GM19025 (cell line): Measurements from ENCODE around the gene PRSS56.
"Not testable (repeated sequence)": the region's sequence is repeated elsewhere in the genome, so short reads cannot be mapped to it uniquely, and the experiment has no call there.

ENCODE experiments used
- ATAC-seq: cut with Tn5 transposase; IDR thresholded peaks from one replicate; pipeline ENCODE4 v1.9.1; 2021; ENCODE audit warnings: mild to moderate bottlenecking, low read depth, moderate library complexity; ENCODE audit not compliant: unreplicated experiment

PRSS56 gene

DNA sequence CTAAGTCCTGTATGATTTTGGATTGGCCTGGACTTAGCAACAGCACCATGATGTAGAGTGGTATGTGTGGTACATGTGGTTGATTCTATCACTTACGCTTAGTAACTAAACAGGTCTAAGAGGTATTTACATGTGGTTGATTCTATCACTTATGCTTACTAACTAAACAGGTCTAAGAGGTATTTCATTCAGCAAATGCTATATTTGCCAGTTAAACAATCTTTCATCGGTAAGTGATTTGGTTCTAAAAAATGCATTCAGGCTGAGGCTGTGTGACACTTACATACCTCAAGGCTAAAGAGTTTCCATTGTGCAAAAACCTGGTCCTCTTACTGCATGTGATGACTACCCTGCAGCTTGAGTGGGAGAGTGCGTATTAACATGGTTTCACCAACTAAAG is 43.4 kb downstream of the PRSS56 start:
- no peak for ATAC-seq

DNA sequence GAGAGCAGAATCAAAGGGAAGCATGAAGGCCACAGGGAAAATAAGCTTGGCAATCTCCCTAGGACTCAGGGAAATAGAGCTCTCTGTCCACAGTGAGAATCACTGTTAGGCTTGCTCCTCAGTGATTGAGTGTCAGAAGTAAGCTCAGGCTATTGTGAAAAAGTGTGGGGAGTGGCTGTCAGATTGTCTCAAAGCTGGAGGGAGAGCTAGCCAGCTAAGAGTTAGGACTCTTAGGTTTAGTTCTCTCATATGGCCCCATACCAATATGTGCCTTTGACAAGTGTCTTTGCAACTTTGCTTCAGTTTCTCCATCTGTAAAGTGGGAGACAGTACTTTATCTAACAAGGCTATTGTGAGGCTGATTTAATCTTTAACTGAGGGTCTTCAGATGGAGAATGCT is 47.5 kb downstream of the PRSS56 start:
- ATAC-seq, result no peak

DNA sequence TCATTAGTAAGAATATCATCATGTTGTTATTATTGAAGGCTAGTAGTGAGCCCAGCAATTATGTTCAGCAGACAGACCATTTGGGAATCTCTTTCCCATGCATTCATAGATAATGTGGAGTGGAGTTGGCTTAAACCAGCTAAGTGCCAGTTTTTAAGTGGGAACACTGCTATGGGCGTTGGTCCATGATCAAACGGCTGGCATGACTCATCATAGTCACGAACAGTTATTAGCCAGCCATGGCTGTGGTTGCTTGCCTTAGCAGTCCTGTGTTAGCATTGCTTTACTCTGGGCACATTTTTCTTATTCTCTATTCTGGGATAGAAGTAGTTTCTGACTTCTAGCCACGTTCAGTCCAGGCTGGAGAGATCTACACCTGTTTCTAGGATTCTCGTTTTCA is 48.0 kb downstream of the PRSS56 start:
- ATAC-seq, result no peak

DNA sequence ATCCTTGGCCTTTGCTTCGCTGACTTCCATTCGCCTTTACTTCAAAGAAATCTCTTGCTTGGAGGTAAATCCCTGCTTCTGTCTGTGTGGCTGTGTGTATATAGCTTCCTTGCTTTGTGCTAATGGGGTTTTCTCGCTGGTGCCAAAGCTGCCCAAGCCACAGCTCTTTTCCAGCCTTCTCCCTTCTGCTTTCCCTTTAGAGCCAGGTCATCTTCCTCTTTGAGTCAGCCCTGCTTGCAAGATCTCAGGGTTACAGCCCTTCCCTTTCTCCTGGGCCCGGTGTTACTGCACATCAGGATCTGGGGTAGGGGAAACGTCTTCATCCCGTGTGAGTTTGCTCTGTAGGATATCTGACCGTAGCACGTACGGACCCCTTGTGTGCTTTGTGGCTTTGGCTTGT is 49.4 kb downstream of the PRSS56 start:
- no peak for ATAC-seq

GRCh38 chr2:232570481-232570880 is 50.3 kb downstream of the PRSS56 start:
- not testable (repeated sequence) for ATAC-seq

GRCh38 chr2:232571026-232571474 is 50.9 kb downstream of the PRSS56 start:
- ATAC-seq, result no peak

DNA sequence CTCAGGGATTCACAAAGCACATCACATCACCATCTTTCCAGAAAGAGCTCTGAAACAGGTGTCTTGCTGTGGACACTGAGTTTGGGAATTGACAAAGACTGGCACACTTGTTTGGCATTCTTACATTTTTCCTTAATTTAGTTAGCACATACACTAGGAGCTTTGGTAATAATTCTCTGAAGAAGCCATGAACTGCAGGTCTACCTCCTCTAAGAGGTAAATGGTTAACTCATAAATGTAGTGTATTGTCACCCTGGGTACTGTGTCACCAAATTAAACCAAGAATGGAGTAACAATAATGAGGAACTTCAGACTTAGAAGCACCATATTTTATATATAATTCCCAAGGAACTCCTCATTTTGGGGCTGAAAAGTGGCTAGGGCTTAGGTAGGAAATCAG is 52.9 kb downstream of the PRSS56 start:
- ATAC-seq, result no peak

DNA sequence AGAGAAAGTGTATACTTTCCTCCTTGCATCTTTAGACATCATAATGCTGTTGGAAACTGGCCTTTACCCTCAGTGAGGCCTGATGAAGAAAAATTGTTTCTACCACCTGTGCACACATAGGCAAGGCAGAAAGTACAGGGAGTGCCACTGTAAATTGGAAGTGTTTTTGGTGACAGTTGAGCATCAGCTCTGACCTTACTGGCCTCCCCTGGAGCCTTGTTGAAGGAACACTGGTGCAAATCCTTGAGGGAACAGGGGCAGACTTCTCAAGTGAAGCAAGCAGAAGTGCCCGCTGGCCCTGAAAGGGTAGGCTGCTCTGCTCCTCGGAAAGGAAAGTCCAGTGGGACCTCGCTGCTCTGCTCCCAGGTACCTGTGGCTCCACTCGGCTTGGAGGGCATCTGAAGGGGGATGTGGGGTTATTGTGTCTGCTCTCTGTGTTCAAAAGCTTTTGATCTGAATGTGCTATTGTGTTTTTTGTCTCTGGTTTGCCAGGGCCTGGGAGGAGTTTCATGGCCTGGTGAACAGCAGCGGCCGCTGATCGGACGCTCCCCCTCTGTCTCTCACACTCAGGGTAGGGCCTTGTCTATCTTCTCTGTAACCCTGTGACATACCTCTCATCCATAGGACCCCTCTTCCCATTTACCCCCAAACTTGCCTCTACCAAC is 53.7 kb downstream of the PRSS56 start:
- no peak for ATAC-seq

DNA sequence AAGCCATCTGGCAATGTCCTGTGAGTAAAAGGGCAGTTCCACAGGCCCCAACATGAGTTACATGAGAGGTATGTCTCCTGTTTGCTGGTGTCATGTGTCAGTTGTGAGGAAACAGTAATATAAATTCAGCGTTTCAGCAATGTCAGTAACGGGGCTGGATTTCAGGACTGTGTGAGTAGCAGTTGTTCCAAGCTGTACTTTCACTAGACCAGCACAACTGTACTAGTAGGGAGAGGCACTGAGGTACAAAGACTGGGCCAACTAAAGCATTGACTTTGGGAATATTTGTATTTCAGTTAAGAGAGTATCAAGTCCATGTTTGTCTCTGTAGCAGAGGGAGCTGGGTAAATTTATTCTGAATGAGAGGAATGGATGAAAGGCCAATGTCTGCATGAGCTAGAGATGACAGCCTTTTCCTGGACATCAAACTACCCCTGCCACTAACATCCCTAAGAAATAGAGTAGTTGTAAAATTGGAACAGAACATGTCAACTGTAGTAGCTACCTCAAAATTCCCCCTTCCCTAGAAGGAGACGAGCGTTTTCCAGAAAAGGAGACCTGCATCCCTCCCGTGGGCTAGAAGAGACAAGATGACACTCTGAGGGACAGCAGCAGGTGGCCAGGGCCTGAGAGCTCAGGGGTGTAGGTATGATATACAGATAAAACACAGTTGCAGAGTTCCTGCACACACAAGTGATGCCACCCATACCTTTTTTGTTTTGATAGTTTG is 54.7 kb downstream of the PRSS56 start:
- ATAC-seq, result no peak
